ENCODE results near the gene TYMP. TPM values are rescaled to one million over a fixed set of nuclear protein-coding genes. Genes with fewer than 3 reads are reported as not detected.
A peak's percentile ranks its signal among the peaks of the same experiment; 100 is the strongest.

TYMP gene
- total and polyA plus RNA-seq, 2 of the 8 experiments (the other 6 are each of a cell fraction or from before 2014, with no cell fraction given): 0.43 to 0.48 TPM

- H4K8ac ChIP-seq (ENCODE audit: extremely low read depth, insufficient read depth, low read length): no peak overlapping the region
- no peaks in the 10 kb centered on the region for H4K20me1 ChIP-seq (replicated peaks in 1 of 2; ENCODE audit: control insufficient read depth in 1 of 2, insufficient read depth in 2 of 2, low read length in 2 of 2)
- no peak overlapping the region for H2AFZ ChIP-seq (ENCODE audit: low read length)
- no peaks in the 10 kb centered on the region for H3K36me3 ChIP-seq (ENCODE audit: control insufficient read depth in 2 of 4, insufficient read depth in 4 of 4, low read length in 3 of 4)
- peak overlapping the region; percentile 13 to 41; a peak in 2 of 4 replicates for H3K4me2 ChIP-seq (ENCODE audit: insufficient read depth in 1 of 2, low read depth in 2 of 2, low read length in 2 of 2)
- H3K14ac ChIP-seq (ENCODE audit: insufficient read length): no peak overlapping the region
- no peak for FAIRE-seq
- no peak overlapping the region for H2AK5ac ChIP-seq (ENCODE audit: low read depth, low read length)
- H2BK12ac ChIP-seq (ENCODE audit: low read depth, low read length): peak overlapping the region; percentile 17; the same call in 1 of the 2 replicates
- no peak overlapping the region for H4K5ac ChIP-seq (ENCODE audit: insufficient read length, low read depth, low read length)
- H3K9ac ChIP-seq (replicated peaks in 1 of 4; ENCODE audit: extremely low read depth in 1 of 4, low read depth in 3 of 4, low read length in 3 of 4): no peak overlapping the region
- POLR2A ChIA-PET (ENCODE audit: partially characterized antibody): no interaction called here
- H3K18ac ChIP-seq (ENCODE audit: extremely low read depth, low read length): no peak overlapping the region
- H2BK120ac ChIP-seq (replicated peaks; ENCODE audit: low read depth, low read length): no peak overlapping the region
- CTCF ChIA-PET (ENCODE audit: partially characterized antibody): interaction anchor here (1.0 to 1.5 kb wide), 5 partner anchors 9 to 47 kb away, joined by 3 to 9 read pairs (median 3); partner anchors contain the start of genes SCO2 and SYCE3
- WGBS, 2 experiments (ENCODE audit: extremely low coverage in 1 of 2, insufficient coverage in 1 of 2, insufficient read length in 1 of 2, insufficient replicate concordance in 2 of 2, low coverage in 1 of 2, low lambda C conversion rate in 2 of 2, missing lambda C conversion rate in 1 of 2): 85% methylated on average over 5 of the region's 5 CpGs; no CpG with 5 or more reads in 1 of the 2 experiments
- H3K27me3 ChIP-seq (replicated peaks in 1 of 4; ENCODE audit: control insufficient read depth in 3 of 4, extremely low read depth in 1 of 4, insufficient read depth in 3 of 4, low read length in 3 of 4): peaks cover 0 to 13% (median 6%) of the 10 kb centered on the region in 4 experiments; a peak in 5 of 7 replicates
- H3K4me3 ChIP-seq (ENCODE audit: extremely low read depth in 1 of 4, insufficient read depth in 2 of 4, low read depth in 3 of 4, low read length in 4 of 4): peak overlapping the region in 2 of 4 experiments; percentile 14 to 35; a peak in 2 of 8 replicates
- H2BK5ac ChIP-seq (ENCODE audit: low read depth, low read length): no peak overlapping the region
- H3K4me1 ChIP-seq (replicated peaks in 1 of 4; ENCODE audit: control insufficient read depth in 3 of 4, insufficient read depth in 4 of 4, low read length in 3 of 4): peaks cover 0 to 5% (median 1%) of the 10 kb centered on the region in 4 experiments; a peak in 2 of 7 replicates
- no peaks in the 10 kb centered on the region for H3K79me2 ChIP-seq (ENCODE audit: control insufficient read depth in 1 of 2, insufficient read depth in 2 of 2, low read length in 2 of 2)
- H3K4ac ChIP-seq (replicated peaks; ENCODE audit: insufficient read length, low read depth, low read length): no peak overlapping the region
- no peak overlapping the region for H3K56ac ChIP-seq (replicated peaks; ENCODE audit: insufficient read length, low read depth, low read length)
- H2BK20ac ChIP-seq (ENCODE audit: low read length): 0 out of 2 replicates have a peak overlapping the region, but pooled peaks have one; percentile 61
- H4K91ac ChIP-seq (replicated peaks; ENCODE audit: insufficient read length, low read length): no peak overlapping the region
- no peak overlapping the region for H3K23ac ChIP-seq (ENCODE audit: insufficient read length)
- DNase-seq (ENCODE audit: low read depth in 1 of 2, low spot score in 2 of 2): no peak
- H3K23me2 ChIP-seq (ENCODE audit: low read depth, low read length): no peaks in the 10 kb centered on the region
- H2BK15ac ChIP-seq (ENCODE audit: low read length): peak overlapping the region; percentile 31; the same call in 1 of the 2 replicates
- H3K9me3 ChIP-seq (ENCODE audit: insufficient read depth in 2 of 2, low read depth in 1 of 2, low read length in 1 of 2): no peaks in the 10 kb centered on the region
- no peak overlapping the region for H3K27ac ChIP-seq (ENCODE audit: low read depth, low read length)
- H3K79me1 ChIP-seq (ENCODE audit: low read depth, low read length): no peaks in the 10 kb centered on the region
- TF ChIP-seq POLR2A (IDR thresholded peaks at IDR 0.05; ENCODE audit: control extremely low read depth in 1 of 2, low read depth in 2 of 2, low read length in 2 of 2) (no peak), CTBP2 (IDR thresholded peaks at IDR 0.05; ENCODE audit: borderline replicate concordance, insufficient read depth, insufficient read length, low read length) (no peak), JUND (IDR thresholded peaks at IDR 0.05; ENCODE audit: low read length) (no peak), CHD2 (IDR thresholded peaks at IDR 0.05; ENCODE audit: low read length) (no peak), SUZ12 (IDR thresholded peaks at IDR 0.05; ENCODE audit: low read length) (no peak), BCL11A (IDR thresholded peaks at IDR 0.05; ENCODE audit: low read depth in 2 of 2, low read length in 2 of 2) (no peak), BACH1 (IDR thresholded peaks at IDR 0.05; ENCODE audit: low read length) (no peak), JUN (IDR thresholded peaks at IDR 0.05; ENCODE audit: low read depth, low read length) (no peak), CBX8 (IDR thresholded peaks at IDR 0.05; ENCODE audit: borderline replicate concordance, low read depth, low read length) (no peak), KDM1A (IDR thresholded peaks at IDR 0.05; ENCODE audit: borderline replicate concordance, low read length) (no peak), CEBPB (IDR thresholded peaks at IDR 0.05; ENCODE audit: low read depth, low read length) (no peak), HDAC6 (IDR thresholded peaks at IDR 0.05; ENCODE audit: low read depth, low read length) (no peak), EZH2 (IDR thresholded peaks at IDR 0.05; ENCODE audit: low read depth, low read length, severe bottlenecking) (no peak), FOSL1 (IDR thresholded peaks at IDR 0.05; ENCODE audit: insufficient read depth, low read depth, low read length) (no peak), ZNF274 (IDR thresholded peaks at IDR 0.05; ENCODE audit: borderline replicate concordance, extremely low read depth, low read length) (no peak)
These were observed 15.0 kb upstream of the TYMP start for GRCh38 chr22:50544746-50545253.
